Fibroblast of skin of left quadriceps (primary cell): ENCODE measurements around the gene CSTPP1.

Experiments used
- DNase-seq, 2 experiments: peaks; one replicate each; pipeline ENCODE4 v3.0.0-alpha.2; 2013; ENCODE audit warnings: low read depth in 2 of 2

CSTPP1 gene

GRCh38 chr11:47131136-47131535, 194.6 kb downstream of the CSTPP1 start:
- no peak for DNase-seq

GRCh38 chr11:47132490-47132889, 195.9 kb downstream of the CSTPP1 start:
- no peak for DNase-seq

- DNase-seq = no peak
These were observed 196.4 kb downstream of the CSTPP1 start for GRCh38 chr11:47132981-47133380.

GRCh38 chr11:47136327-47136726, 199.8 kb downstream of the CSTPP1 start:
- no peak for DNase-seq

GRCh38 chr11:47136921-47137320, 200.4 kb downstream of the CSTPP1 start:
- no peak for DNase-seq

- no peak for DNase-seq
These were observed 200.9 kb downstream of the CSTPP1 start for GRCh38 chr11:47137476-47137875.

GRCh38 chr11:47139878-47140277, 203.3 kb downstream of the CSTPP1 start:
- DNase-seq = no peak

GRCh38 chr11:47143322-47143721, 206.8 kb downstream of the CSTPP1 start:
- peak; percentile 47 to 53 for DNase-seq

- DNase-seq = no peak
These were observed 208.0 kb downstream of the CSTPP1 start for GRCh38 chr11:47144541-47144940.

GRCh38 chr11:47147250-47147649, 210.7 kb downstream of the CSTPP1 start:
- DNase-seq = no peak

- DNase-seq = no peak
These were observed 211.1 kb downstream of the CSTPP1 start for GRCh38 chr11:47147681-47148080.

- DNase-seq = no peak
These were observed 211.7 kb downstream of the CSTPP1 start for GRCh38 chr11:47148270-47148669.

- DNase-seq = no peak
These were observed 212.5 kb downstream of the CSTPP1 start for GRCh38 chr11:47148903-47149531.

- no peak for DNase-seq
These were observed 213.2 kb downstream of the CSTPP1 start for GRCh38 chr11:47149782-47150181.

GRCh38 chr11:47152126-47152952, 215.8 kb downstream of the CSTPP1 start:
- no peak for DNase-seq

- peak; percentile 56 to 64 for DNase-seq
These were observed 216.7 kb downstream of the CSTPP1 start for GRCh38 chr11:47152953-47153950.

GRCh38 chr11:47154616-47155570, 218.3 kb downstream of the CSTPP1 start:
- DNase-seq = no peak

GRCh38 chr11:47155879-47156278, 219.3 kb downstream of the CSTPP1 start:
- DNase-seq = no peak

- no peak for DNase-seq
These were observed 219.8 kb downstream of the CSTPP1 start for GRCh38 chr11:47156333-47156732.

- DNase-seq = no peak
These were observed 220.4 kb downstream of the CSTPP1 start for GRCh38 chr11:47156951-47157350.

- DNase-seq = no peak
These were observed 221.2 kb downstream of the CSTPP1 start for GRCh38 chr11:47157805-47158204.
